Measurements from ENCODE around the gene GFOD1.

Gene GFOD1

GRCh38 chr6:13471184-13471583 lies 16.2 kb downstream of the GFOD1 start:
- Histone ChIP-seq H3K27ac (no peak overlapping the region), H3K4me3 (no peak overlapping the region)
- peak; percentile 28 for DNase-seq (ENCODE audit: low spot score)
- no peak for TF ChIP-seq CTCF (IDR thresholded peaks at IDR 0.05)

GRCh38 chr6:13470238-13471140 lies 16.9 kb downstream of the GFOD1 start:
- Histone ChIP-seq H3K27ac (no peak overlapping the region), H3K4me3 (no peak overlapping the region)
- peak; percentile 70 for DNase-seq (ENCODE audit: low spot score)
- TF ChIP-seq CTCF (IDR thresholded peaks at IDR 0.05): no peak

GRCh38 chr6:13469693-13470092 lies 17.7 kb downstream of the GFOD1 start:
- Histone ChIP-seq H3K4me3 (no peak overlapping the region), H3K27ac (no peak overlapping the region)
- no peak for TF ChIP-seq CTCF (IDR thresholded peaks at IDR 0.05)
- no peak for DNase-seq (ENCODE audit: low spot score)

GRCh38 chr6:13468839-13469238 lies 18.6 kb downstream of the GFOD1 start:
- Histone ChIP-seq H3K27ac (no peak overlapping the region), H3K4me3 (no peak overlapping the region)
- DNase-seq (ENCODE audit: low spot score): no peak
- TF ChIP-seq CTCF (IDR thresholded peaks at IDR 0.05): no peak

GRCh38 chr6:13467216-13467600 lies 20.2 kb downstream of the GFOD1 start:
- no peak overlapping the region for H3K27ac ChIP-seq
- no peak for DNase-seq (ENCODE audit: low spot score)
- no peak overlapping the region for H3K4me3 ChIP-seq
- no peak for TF ChIP-seq CTCF (IDR thresholded peaks at IDR 0.05)

GRCh38 chr6:13466304-13467215 lies 20.8 kb downstream of the GFOD1 start:
- no peak for TF ChIP-seq CTCF (IDR thresholded peaks at IDR 0.05)
- no peak for DNase-seq (ENCODE audit: low spot score)
- H3K27ac ChIP-seq: no peak overlapping the region
- H3K4me3 ChIP-seq: no peak overlapping the region
